Cardiac muscle cell (in vitro differentiated cells and primary cell): ENCODE measurements around the gene PHETA2. TPM values are rescaled to one million over a fixed set of nuclear protein-coding genes. Genes with fewer than 3 reads are reported as not detected.

Experiments used
- DNase-seq, 2 donors: peaks; one replicate each; pipeline versions ENCODE4 v3.0.0 to v3.0.0-alpha.2; 2010 to 2017; ENCODE audit warnings: low read depth in 1 of 2, low spot score in 1 of 2
- H3K27ac ChIP-seq: fragments of 200-600 bp; sonication (generic); 2 replicates; pipeline ENCODE4 v1.5.1; 2016
- H3K27me3 ChIP-seq: fragments of 200-600 bp; sonication (generic); 2 replicates; pipeline ENCODE4 v1.6.0; 2016; ENCODE audit warnings: control low read depth
- H3K36me3 ChIP-seq: fragments of 200-600 bp; sonication (generic); 2 replicates; pipeline ENCODE4 v1.5.1; 2016; ENCODE audit warnings: control low read depth
- H3K4me1 ChIP-seq: fragments of 200-600 bp; sonication (generic); 2 replicates; pipeline ENCODE4 v1.8.1; 2017; ENCODE audit warnings: low read depth, mild to moderate bottlenecking, mixed run types
- H3K4me3 ChIP-seq: fragments of 200-600 bp; sonication (generic); 2 replicates; pipeline ENCODE4 v1.5.1; 2016; ENCODE audit warnings: mild to moderate bottlenecking
- H3K9me3 ChIP-seq: fragments of 200-600 bp; sonication (generic); 2 replicates; pipeline ENCODE4 v1.5.1; 2017; ENCODE audit warnings: low read depth, mild to moderate bottlenecking, control low read depth
- polyA plus RNA-seq: library from polyadenylated mRNA; unstranded; fragments of >200 nt; fragmentation: Nextera tagmentation; extraction: Ambion mirVana; gene quantifications from 2 replicates; pipeline ENCODE4 v1.2.1, GENCODE V29; 2016
- total RNA-seq: library from RNA; depleted of rRNA; stranded (reverse); fragments of >200 nt; gene quantifications from 2 replicates; pipeline ENCODE4 v1.2.3, GENCODE V29; 2016
- TF ChIP-seq, protein P1 (sequence below): IDR thresholded peaks from 2 replicates; pipeline ENCODE4 v1.5.1; 2012; ENCODE audit warnings: low read depth, mild to moderate bottlenecking, low read length

PHETA2 gene
- total and polyA plus RNA-seq, 2 experiments from 2014 or later: 0.68 to 2.2 TPM

- Histone ChIP-seq H3K27ac (peak overlapping the region; percentile 96), H3K9me3 (no peaks in the 10 kb centered on the region), H3K36me3 (peaks cover 19% of the 10 kb centered on the region), H3K4me1 (peaks cover 13% of the 10 kb centered on the region), H3K27me3 (no peaks in the 10 kb centered on the region), H3K4me3 (peak overlapping the region; percentile 57)
- DNase-seq: peak; percentile 10 to 58
- TF ChIP-seq, protein P1, sequence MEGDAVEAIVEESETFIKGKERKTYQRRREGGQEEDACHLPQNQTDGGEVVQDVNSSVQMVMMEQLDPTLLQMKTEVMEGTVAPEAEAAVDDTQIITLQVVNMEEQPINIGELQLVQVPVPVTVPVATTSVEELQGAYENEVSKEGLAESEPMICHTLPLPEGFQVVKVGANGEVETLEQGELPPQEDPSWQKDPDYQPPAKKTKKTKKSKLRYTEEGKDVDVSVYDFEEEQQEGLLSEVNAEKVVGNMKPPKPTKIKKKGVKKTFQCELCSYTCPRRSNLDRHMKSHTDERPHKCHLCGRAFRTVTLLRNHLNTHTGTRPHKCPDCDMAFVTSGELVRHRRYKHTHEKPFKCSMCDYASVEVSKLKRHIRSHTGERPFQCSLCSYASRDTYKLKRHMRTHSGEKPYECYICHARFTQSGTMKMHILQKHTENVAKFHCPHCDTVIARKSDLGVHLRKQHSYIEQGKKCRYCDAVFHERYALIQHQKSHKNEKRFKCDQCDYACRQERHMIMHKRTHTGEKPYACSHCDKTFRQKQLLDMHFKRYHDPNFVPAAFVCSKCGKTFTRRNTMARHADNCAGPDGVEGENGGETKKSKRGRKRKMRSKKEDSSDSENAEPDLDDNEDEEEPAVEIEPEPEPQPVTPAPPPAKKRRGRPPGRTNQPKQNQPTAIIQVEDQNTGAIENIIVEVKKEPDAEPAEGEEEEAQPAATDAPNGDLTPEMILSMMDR: no peak
Measured at GRCh38 chr22:42080287-42080686, 6.2 kb downstream of the PHETA2 start.

- Histone ChIP-seq H3K36me3 (peaks cover 35% of the 10 kb centered on the region), H3K4me1 (peaks cover 19% of the 10 kb centered on the region), H3K27ac (no peak overlapping the region), H3K9me3 (no peaks in the 10 kb centered on the region), H3K27me3 (no peaks in the 10 kb centered on the region), H3K4me3 (no peak overlapping the region)
- TF ChIP-seq, protein P1: no peak
- no peak for DNase-seq
Measured at GRCh38 chr22:42083119-42083518, 9.1 kb downstream of the PHETA2 start.

DNA sequence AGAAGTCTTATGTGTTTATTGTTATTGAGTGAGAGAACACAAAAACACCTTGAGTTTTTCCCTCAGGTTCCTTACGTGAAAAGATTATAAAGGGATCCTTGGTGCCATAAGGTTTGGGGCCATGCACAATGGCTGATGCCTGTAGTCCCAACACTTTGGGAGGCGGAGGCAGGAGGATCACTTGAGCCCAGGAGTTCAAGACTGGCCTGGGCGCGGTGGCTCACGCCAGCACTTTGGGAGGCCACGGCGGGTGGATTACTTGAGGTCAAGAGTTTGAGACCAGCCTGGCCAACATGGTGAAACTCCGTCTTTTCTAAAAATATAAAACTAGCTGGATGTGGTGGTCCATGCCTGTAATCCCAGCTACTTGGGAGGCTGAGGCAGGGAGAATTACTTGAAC, 10.8 kb downstream of the PHETA2 start:
- H3K36me3 ChIP-seq: peaks cover 35% of the 10 kb centered on the region
- H3K27ac ChIP-seq: peak overlapping the region; percentile 49
- no peak overlapping the region for H3K4me3 ChIP-seq
- H3K9me3 ChIP-seq: no peaks in the 10 kb centered on the region
- TF ChIP-seq, protein P1: no peak
- no peaks in the 10 kb centered on the region for H3K27me3 ChIP-seq
- DNase-seq: no peak
- peaks cover 18% of the 10 kb centered on the region for H3K4me1 ChIP-seq

- peak overlapping the region; percentile 80 for H3K27ac ChIP-seq
- TF ChIP-seq, protein P1: no peak
- H3K36me3 ChIP-seq: peaks cover 35% of the 10 kb centered on the region
- H3K4me1 ChIP-seq: peaks cover 12% of the 10 kb centered on the region
- H3K27me3 ChIP-seq: no peaks in the 10 kb centered on the region
- no peak overlapping the region for H3K4me3 ChIP-seq
- no peak for DNase-seq
- no peaks in the 10 kb centered on the region for H3K9me3 ChIP-seq
Measured at GRCh38 chr22:42086051-42086450, 12.0 kb downstream of the PHETA2 start.

DNA sequence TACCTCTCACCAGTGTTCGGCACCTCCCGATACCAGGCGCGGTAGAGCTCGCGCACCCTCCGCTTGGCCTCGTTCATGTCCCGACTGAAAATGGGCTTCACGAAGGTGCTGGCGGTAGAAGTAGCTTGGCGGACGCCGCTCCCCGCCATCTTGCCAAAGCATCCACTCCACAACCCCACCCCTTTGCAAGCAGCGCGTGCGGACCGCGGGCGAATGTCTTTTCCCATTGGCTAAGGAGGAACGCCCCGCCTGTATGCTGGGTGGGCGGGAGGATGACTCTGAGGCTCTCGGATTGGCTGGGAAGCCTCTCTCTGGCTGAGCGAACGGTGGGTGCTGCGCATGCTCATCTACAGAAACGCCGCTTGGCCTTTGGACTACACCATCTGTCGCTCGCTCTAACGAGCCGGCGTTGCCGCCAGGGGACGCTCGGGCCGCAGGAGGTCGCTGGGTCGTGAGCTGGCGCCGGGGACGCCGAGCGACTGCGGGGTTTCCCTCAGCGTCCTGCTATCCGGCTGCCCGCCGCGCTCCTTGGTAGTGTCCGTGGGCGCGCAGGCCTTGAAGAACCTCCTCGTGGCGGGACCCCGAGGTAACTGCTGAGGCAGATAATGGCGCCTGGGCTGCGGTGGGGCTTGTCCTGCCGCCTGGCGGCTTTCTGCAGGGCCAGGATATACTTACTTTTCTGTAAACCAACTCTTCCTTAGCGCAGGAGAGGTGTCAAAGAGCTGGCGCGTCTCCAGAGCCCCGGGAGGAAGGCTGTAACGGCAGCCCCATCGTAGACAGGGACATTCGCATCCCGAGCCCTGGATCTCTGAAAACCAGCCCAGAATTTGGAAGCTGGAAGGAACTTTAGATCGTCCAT, 16.8 kb downstream of the PHETA2 start, which contains the start of gene NDUFA6:
Gene NDUFA6, minus strand, starts transcription at position 177 of the 859 bp plus-strand sequence. Its CDS starts 28 bp downstream, at position 149.
- peaks cover 6% of the 10 kb centered on the region for H3K4me1 ChIP-seq
- H3K9me3 ChIP-seq: no peaks in the 10 kb centered on the region
- DNase-seq: peak; percentile 99
- H3K27ac ChIP-seq: peak within 1 kb of the TSS; percentile 99
- TF ChIP-seq, protein P1: peak; percentile 93
- H3K4me3 ChIP-seq: peak within 1 kb of the TSS; percentile 86
- H3K36me3 ChIP-seq: peaks cover 11% of the 10 kb centered on the region
- no peaks in the 10 kb centered on the region for H3K27me3 ChIP-seq
